Measurements from ENCODE around the gene XRCC1. TPM values are rescaled to one million over a fixed set of nuclear protein-coding genes. Genes with fewer than 3 reads are reported as not detected.

XRCC1 gene
- total RNA-seq, 1 donor from 2014 or later = 14.6 TPM

- peaks cover 5% of the 10 kb centered on the region for H3K4me1 Mint-ChIP-seq (ENCODE audit: low read depth, unreplicated experiment)
- Histone ChIP-seq H3K9ac (ENCODE audit: low read length) (no peak overlapping the region), H3K4me3 (ENCODE audit: insufficient read depth, low read depth, low read length) (no peak overlapping the region), H3K36me3 (ENCODE audit: insufficient read depth, low read length) (no peaks in the 10 kb centered on the region), H2AFZ (ENCODE audit: low read depth, low read length) (no peak overlapping the region), H3K27ac (ENCODE audit: low read depth, low read length) (no peak overlapping the region), H3K79me2 (ENCODE audit: insufficient read depth, low read length) (no peaks in the 10 kb centered on the region), H3K27me3 (ENCODE audit: insufficient read depth, low read length) (no peaks in the 10 kb centered on the region), H3K4me1 (ENCODE audit: insufficient read depth, low read length) (peaks cover 5% of the 10 kb centered on the region), H3K4me2 (ENCODE audit: low read length) (peak overlapping the region; percentile 96), H4K20me1 (ENCODE audit: insufficient read depth, low read length) (peaks cover 3% of the 10 kb centered on the region), H3K9me3 (ENCODE audit: insufficient read depth, low read depth, low read length) (no peaks in the 10 kb centered on the region)
- FAIRE-seq (no peak), DNase-seq (ENCODE audit: low read depth) (no peak)
- H3K27ac Mint-ChIP-seq (ENCODE audit: unreplicated experiment) = no peak overlapping the region
- H3K9me3 Mint-ChIP-seq (ENCODE audit: unreplicated experiment) = no peaks in the 10 kb centered on the region
- H3K36me3 Mint-ChIP-seq (ENCODE audit: low read depth, unreplicated experiment) = peaks cover 21% of the 10 kb centered on the region
- H3K27me3 Mint-ChIP-seq (ENCODE audit: low read depth, unreplicated experiment) = peaks cover 13% of the 10 kb centered on the region
- peak overlapping the region; percentile 97 for H3K4me3 Mint-ChIP-seq (ENCODE audit: unreplicated experiment)
- no peak for TF ChIP-seq CTCF (IDR thresholded peaks at IDR 0.05; ENCODE audit: insufficient read depth, low read depth, low read length)
- no peak for TF ChIP-seq EZH2 (IDR thresholded peaks at IDR 0.05; ENCODE audit: insufficient read depth, low read length)
Observed at GRCh38 chr19:43502419-43502976, 72.8 kb downstream of the XRCC1 start.

GRCh38 chr19:43501661-43502418 lies 73.5 kb downstream of the XRCC1 start:
- H3K4me3 Mint-ChIP-seq (ENCODE audit: unreplicated experiment) = peak overlapping the region; percentile 14
- no peak overlapping the region for H3K27ac Mint-ChIP-seq (ENCODE audit: unreplicated experiment)
- Histone ChIP-seq H3K4me1 (ENCODE audit: insufficient read depth, low read length) (peaks cover 5% of the 10 kb centered on the region), H4K20me1 (ENCODE audit: insufficient read depth, low read length) (peaks cover 3% of the 10 kb centered on the region), H2AFZ (ENCODE audit: low read depth, low read length) (no peak overlapping the region), H3K4me2 (ENCODE audit: low read length) (peak overlapping the region; percentile 56), H3K27me3 (ENCODE audit: insufficient read depth, low read length) (no peaks in the 10 kb centered on the region), H3K9me3 (ENCODE audit: insufficient read depth, low read depth, low read length) (no peaks in the 10 kb centered on the region), H3K27ac (ENCODE audit: low read depth, low read length) (no peak overlapping the region), H3K79me2 (ENCODE audit: insufficient read depth, low read length) (no peaks in the 10 kb centered on the region), H3K36me3 (ENCODE audit: insufficient read depth, low read length) (no peaks in the 10 kb centered on the region), H3K4me3 (ENCODE audit: insufficient read depth, low read depth, low read length) (peak overlapping the region; percentile 13), H3K9ac (ENCODE audit: low read length) (no peak overlapping the region)
- no peak for FAIRE-seq
- peaks cover 13% of the 10 kb centered on the region for H3K27me3 Mint-ChIP-seq (ENCODE audit: low read depth, unreplicated experiment)
- peaks cover 22% of the 10 kb centered on the region for H3K36me3 Mint-ChIP-seq (ENCODE audit: low read depth, unreplicated experiment)
- H3K9me3 Mint-ChIP-seq (ENCODE audit: unreplicated experiment) = no peaks in the 10 kb centered on the region
- TF ChIP-seq EZH2 (IDR thresholded peaks at IDR 0.05; ENCODE audit: insufficient read depth, low read length) = no peak
- no peak for TF ChIP-seq CTCF (IDR thresholded peaks at IDR 0.05; ENCODE audit: insufficient read depth, low read depth, low read length)
- peaks cover 5% of the 10 kb centered on the region for H3K4me1 Mint-ChIP-seq (ENCODE audit: low read depth, unreplicated experiment)
- no peak for DNase-seq (ENCODE audit: low read depth)

DNA sequence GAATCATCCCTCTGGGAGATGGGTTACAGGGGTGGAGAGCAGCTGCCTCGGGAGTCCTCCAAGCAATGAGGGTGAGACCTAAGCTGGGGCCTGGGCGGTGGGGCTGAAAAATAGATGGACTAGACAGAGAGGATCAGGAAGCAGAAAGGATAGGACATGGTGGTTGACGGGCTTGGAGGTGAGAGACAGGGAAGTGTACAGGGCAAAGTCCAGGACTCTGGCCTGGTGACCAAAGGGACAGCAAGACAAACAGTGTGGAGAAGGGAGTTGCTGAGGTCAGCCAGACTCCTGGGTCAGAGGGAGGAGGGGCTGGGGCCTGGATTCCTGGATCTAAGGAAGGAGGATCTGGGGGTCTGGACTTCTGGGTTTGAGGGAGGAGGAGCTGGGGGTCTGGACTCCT lies 76.3 kb downstream of the XRCC1 start:
- Histone ChIP-seq H2AFZ (ENCODE audit: low read depth, low read length) (no peak overlapping the region), H3K4me3 (ENCODE audit: insufficient read depth, low read depth, low read length) (no peak overlapping the region), H4K20me1 (ENCODE audit: insufficient read depth, low read length) (peaks cover 3% of the 10 kb centered on the region), H3K27me3 (ENCODE audit: insufficient read depth, low read length) (no peaks in the 10 kb centered on the region), H3K4me1 (ENCODE audit: insufficient read depth, low read length) (peaks cover 5% of the 10 kb centered on the region), H3K36me3 (ENCODE audit: insufficient read depth, low read length) (no peaks in the 10 kb centered on the region), H3K27ac (ENCODE audit: low read depth, low read length) (no peak overlapping the region), H3K79me2 (ENCODE audit: insufficient read depth, low read length) (no peaks in the 10 kb centered on the region), H3K9me3 (ENCODE audit: insufficient read depth, low read depth, low read length) (no peaks in the 10 kb centered on the region), H3K9ac (ENCODE audit: low read length) (no peak overlapping the region), H3K4me2 (ENCODE audit: low read length) (no peak overlapping the region)
- Mint-ChIP-seq H3K4me3 (ENCODE audit: unreplicated experiment) (no peak overlapping the region), H3K36me3 (ENCODE audit: low read depth, unreplicated experiment) (peaks cover 18% of the 10 kb centered on the region), H3K27ac (ENCODE audit: unreplicated experiment) (no peak overlapping the region), H3K27me3 (ENCODE audit: low read depth, unreplicated experiment) (peaks cover 13% of the 10 kb centered on the region), H3K9me3 (ENCODE audit: unreplicated experiment) (no peaks in the 10 kb centered on the region), H3K4me1 (ENCODE audit: low read depth, unreplicated experiment) (peaks cover 5% of the 10 kb centered on the region)
- no peak for FAIRE-seq
- no peak for DNase-seq (ENCODE audit: low read depth)
- TF ChIP-seq EZH2 (IDR thresholded peaks at IDR 0.05; ENCODE audit: insufficient read depth, low read length) (no peak), CTCF (IDR thresholded peaks at IDR 0.05; ENCODE audit: insufficient read depth, low read depth, low read length) (no peak)
